NB4 (cell line): Measurements from ENCODE around the gene PPP1R3G.

Experiments used
- CTCF ChIP-seq: IDR thresholded peaks from one replicate; pipeline ENCODE4 v1.5.1; 2012; ENCODE audit warnings: low read depth, low read length
- MAX ChIP-seq: IDR thresholded peaks from 2 replicates; pipeline ENCODE4 v1.6.1; 2011; ENCODE audit warnings: low read depth, low read length
- MYC ChIP-seq: IDR thresholded peaks from 2 replicates; pipeline ENCODE4 v1.6.1; 2011; ENCODE audit warnings: low read depth, low read length
- POLR2A ChIP-seq: IDR thresholded peaks from 2 replicates; pipeline ENCODE4 v1.6.1; 2011; ENCODE audit warnings: mild to moderate bottlenecking; ENCODE audit not compliant: insufficient read length; ENCODE audit errors: extremely low read depth

GRCh38 chr6:5081955-5082354, 3.2 kb upstream of the PPP1R3G start:
- TF ChIP-seq CTCF: no peak
- no peak for TF ChIP-seq POLR2A
- TF ChIP-seq MAX: no peak
- no peak for TF ChIP-seq MYC
